ENCODE results near the gene ERAL1.
A peak's percentile ranks its signal among the peaks of the same experiment; 100 is the strongest.
"Not testable (repeated sequence)": the region's sequence is repeated elsewhere in the genome, so short reads cannot be mapped to it uniquely, and the experiment has no call there.

The ERAL1 gene

DNA sequence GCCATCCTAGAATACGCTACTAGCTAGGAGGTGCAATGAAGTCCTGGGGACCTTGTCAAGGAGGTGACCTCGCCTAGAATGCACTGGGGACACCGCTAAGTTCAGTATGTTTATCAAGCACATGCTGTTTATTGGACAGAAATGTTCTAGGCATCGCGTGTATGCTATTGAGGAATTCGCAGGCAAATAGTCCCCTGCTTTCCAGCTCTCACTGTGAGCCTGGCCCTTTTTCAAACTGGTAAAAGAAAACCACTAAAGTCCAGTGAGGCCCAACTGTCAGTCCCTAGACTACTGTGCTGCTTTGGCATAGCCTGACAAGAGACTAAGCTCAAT lies 11.0 kb upstream of the ERAL1 start:
- Histone ChIP-seq H4K91ac (ENCODE audit: low read depth, low read length) (no peak overlapping the region), H3K27me3 (ENCODE audit: insufficient read depth, low read length) (no peaks in the 10 kb centered on the region), H3K9me3 (ENCODE audit: insufficient read depth, low read depth, low read length) (no peaks in the 10 kb centered on the region), H3K4ac (ENCODE audit: low read depth, low read length) (no peak overlapping the region), H4K12ac (ENCODE audit: low read depth, low read length) (no peak overlapping the region), H2AK5ac (ENCODE audit: low read length) (no peak overlapping the region), H3K18ac (ENCODE audit: low read length) (no peak overlapping the region), H3K4me1 (ENCODE audit: control insufficient read depth in 1 of 2, insufficient read depth in 2 of 2, low read length in 2 of 2) (no peaks in the 10 kb centered on the region), H3K4me3 (ENCODE audit: low read depth, low read length) (no peak overlapping the region), H4K8ac (ENCODE audit: low read depth, low read length) (no peak overlapping the region), H3K27ac (ENCODE audit: low read depth, low read length) (no peak overlapping the region), H3K79me2 (ENCODE audit: control insufficient read depth, insufficient read depth, low read length, poor library complexity) (peaks cover 7% of the 10 kb centered on the region), H3K9ac (ENCODE audit: low read length) (no peak overlapping the region), H3K36me3 (ENCODE audit: control insufficient read depth in 1 of 2, insufficient read depth in 2 of 2, low read length in 2 of 2) (no peaks in the 10 kb centered on the region), H3K14ac (ENCODE audit: low read length) (no peak overlapping the region), H2BK120ac (ENCODE audit: insufficient read depth, low read length, poor library complexity) (no peak overlapping the region), H2AFZ (ENCODE audit: insufficient read depth, low read length, poor library complexity) (no peak overlapping the region), H2BK5ac (ENCODE audit: low read depth, low read length, poor library complexity) (no peak overlapping the region), H3K4me2 (ENCODE audit: low read length) (no peak overlapping the region), H3K79me1 (ENCODE audit: low read length) (peaks cover 7% of the 10 kb centered on the region), H3K23ac (ENCODE audit: low read length) (peak overlapping the region; percentile 10), H2BK12ac (ENCODE audit: low read length) (no peak overlapping the region)
- no peak for DNase-seq
- WGBS (ENCODE audit: extremely low coverage, insufficient coverage, insufficient read length), result no CpG with 5 or more reads among the region's 6 CpGs

DNA sequence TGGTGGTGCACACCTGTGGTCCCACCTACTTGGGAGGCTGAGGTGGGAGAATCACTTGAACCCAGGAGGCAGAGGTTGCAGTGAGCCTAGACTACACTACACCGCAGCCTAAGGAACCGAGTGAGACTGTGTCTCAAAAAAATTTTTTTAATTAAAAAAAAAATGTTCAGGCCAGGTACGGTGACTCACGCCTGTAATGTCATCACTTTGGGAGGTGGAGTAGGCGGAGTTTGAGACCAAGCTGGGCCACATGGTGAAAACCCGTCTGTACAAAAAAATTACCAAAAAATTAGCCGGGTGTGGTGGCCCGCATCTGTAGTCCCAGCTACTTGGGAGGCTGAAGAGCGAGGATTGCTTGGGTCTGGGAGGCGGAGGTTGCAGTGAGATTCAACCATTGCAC lies 8.6 kb upstream of the ERAL1 start:
- no peak overlapping the region for H2AK5ac ChIP-seq (ENCODE audit: low read length)
- no peak overlapping the region for H3K4ac ChIP-seq (ENCODE audit: low read depth, low read length)
- peaks cover 7% of the 10 kb centered on the region for H3K79me1 ChIP-seq (ENCODE audit: low read length)
- H3K9ac ChIP-seq (ENCODE audit: low read length), result no peak overlapping the region
- WGBS (ENCODE audit: extremely low coverage, insufficient coverage, insufficient read length), result no CpG with 5 or more reads among the region's 10 CpGs
- no peak overlapping the region for H4K91ac ChIP-seq (ENCODE audit: low read depth, low read length)
- no peak overlapping the region for H3K4me2 ChIP-seq (ENCODE audit: low read length)
- no peaks in the 10 kb centered on the region for H3K36me3 ChIP-seq (ENCODE audit: control insufficient read depth in 1 of 2, insufficient read depth in 2 of 2, low read length in 2 of 2)
- H3K4me3 ChIP-seq (ENCODE audit: low read depth, low read length), result no peak overlapping the region
- H4K12ac ChIP-seq (ENCODE audit: low read depth, low read length), result no peak overlapping the region
- H3K23ac ChIP-seq (ENCODE audit: low read length), result no peak overlapping the region
- H3K18ac ChIP-seq (ENCODE audit: low read length), result no peak overlapping the region
- no peak overlapping the region for H4K8ac ChIP-seq (ENCODE audit: low read depth, low read length)
- peaks cover 7% of the 10 kb centered on the region for H3K79me2 ChIP-seq (ENCODE audit: control insufficient read depth, insufficient read depth, low read length, poor library complexity)
- no peaks in the 10 kb centered on the region for H3K9me3 ChIP-seq (ENCODE audit: insufficient read depth, low read depth, low read length)
- peak; percentile 77 to 87 for DNase-seq
- no peak overlapping the region for H2BK12ac ChIP-seq (ENCODE audit: low read length)
- no peak overlapping the region for H2BK120ac ChIP-seq (ENCODE audit: insufficient read depth, low read length, poor library complexity)
- no peak overlapping the region for H3K14ac ChIP-seq (ENCODE audit: low read length)
- H2BK5ac ChIP-seq (ENCODE audit: low read depth, low read length, poor library complexity), result no peak overlapping the region
- H3K27ac ChIP-seq (ENCODE audit: low read depth, low read length), result no peak overlapping the region
- H3K4me1 ChIP-seq (ENCODE audit: control insufficient read depth in 1 of 2, insufficient read depth in 2 of 2, low read length in 2 of 2), result no peaks in the 10 kb centered on the region
- no peaks in the 10 kb centered on the region for H3K27me3 ChIP-seq (ENCODE audit: insufficient read depth, low read length)
- H2AFZ ChIP-seq (ENCODE audit: insufficient read depth, low read length, poor library complexity), result no peak overlapping the region

- H3K9ac ChIP-seq (ENCODE audit: low read length); H2BK120ac ChIP-seq (ENCODE audit: insufficient read depth, low read length, poor library complexity); H2AK5ac ChIP-seq (ENCODE audit: low read length); H2BK12ac ChIP-seq (ENCODE audit: low read length); H3K4me3 ChIP-seq (ENCODE audit: low read depth, low read length); H2AFZ ChIP-seq (ENCODE audit: insufficient read depth, low read length, poor library complexity); H3K4ac ChIP-seq (ENCODE audit: low read depth, low read length); H3K23ac ChIP-seq (ENCODE audit: low read length); H3K4me1 ChIP-seq (ENCODE audit: control insufficient read depth in 1 of 2, insufficient read depth in 2 of 2, low read length in 2 of 2); H2BK5ac ChIP-seq (ENCODE audit: low read depth, low read length, poor library complexity); H3K4me2 ChIP-seq (ENCODE audit: low read length); H3K27me3 ChIP-seq (ENCODE audit: insufficient read depth, low read length); H3K79me1 ChIP-seq (ENCODE audit: low read length); H3K9me3 ChIP-seq (ENCODE audit: insufficient read depth, low read depth, low read length); H3K36me3 ChIP-seq (ENCODE audit: control insufficient read depth in 1 of 2, insufficient read depth in 2 of 2, low read length in 2 of 2); DNase-seq; H4K12ac ChIP-seq (ENCODE audit: low read depth, low read length); H4K91ac ChIP-seq (ENCODE audit: low read depth, low read length); H3K27ac ChIP-seq (ENCODE audit: low read depth, low read length); H4K8ac ChIP-seq (ENCODE audit: low read depth, low read length); H3K14ac ChIP-seq (ENCODE audit: low read length); H3K79me2 ChIP-seq (ENCODE audit: control insufficient read depth, insufficient read depth, low read length, poor library complexity); H3K18ac ChIP-seq (ENCODE audit: low read length): not testable (repeated sequence)
- WGBS (ENCODE audit: extremely low coverage, insufficient coverage, insufficient read length), result no CpG with 5 or more reads among the region's 9 CpGs
Measured at GRCh38 chr17:28846699-28847098, 8.1 kb upstream of the ERAL1 start.

GRCh38 chr17:28848667-28849066 lies 6.1 kb upstream of the ERAL1 start:
- not testable (repeated sequence) for H2AK5ac ChIP-seq (ENCODE audit: low read length)

More at GRCh38 chr17:28848667-28849066, 6.1 kb upstream of the ERAL1 start:
- H3K27me3 ChIP-seq (ENCODE audit: insufficient read depth, low read length); H3K4me2 ChIP-seq (ENCODE audit: low read length); H4K91ac ChIP-seq (ENCODE audit: low read depth, low read length); H3K36me3 ChIP-seq (ENCODE audit: control insufficient read depth in 1 of 2, insufficient read depth in 2 of 2, low read length in 2 of 2); H3K4me1 ChIP-seq (ENCODE audit: control insufficient read depth in 1 of 2, insufficient read depth in 2 of 2, low read length in 2 of 2); H3K79me2 ChIP-seq (ENCODE audit: control insufficient read depth, insufficient read depth, low read length, poor library complexity); H3K9ac ChIP-seq (ENCODE audit: low read length); H2AFZ ChIP-seq (ENCODE audit: insufficient read depth, low read length, poor library complexity); H2BK120ac ChIP-seq (ENCODE audit: insufficient read depth, low read length, poor library complexity); H3K4ac ChIP-seq (ENCODE audit: low read depth, low read length); H3K27ac ChIP-seq (ENCODE audit: low read depth, low read length); H3K4me3 ChIP-seq (ENCODE audit: low read depth, low read length); H3K18ac ChIP-seq (ENCODE audit: low read length); H4K8ac ChIP-seq (ENCODE audit: low read depth, low read length); H3K14ac ChIP-seq (ENCODE audit: low read length); H2BK5ac ChIP-seq (ENCODE audit: low read depth, low read length, poor library complexity); H3K79me1 ChIP-seq (ENCODE audit: low read length); H2BK12ac ChIP-seq (ENCODE audit: low read length); H3K23ac ChIP-seq (ENCODE audit: low read length); H3K9me3 ChIP-seq (ENCODE audit: insufficient read depth, low read depth, low read length); H4K12ac ChIP-seq (ENCODE audit: low read depth, low read length): not testable (repeated sequence)
- peak; percentile 22 to 48 for DNase-seq
- WGBS (ENCODE audit: extremely low coverage, insufficient coverage, insufficient read length), result no CpG with 5 or more reads among the region's 15 CpGs

Data from trophoblast cell (in vitro differentiated cells and primary cell).